GM19324 (cell line): ENCODE results near the gene ANKRD2.

Experiments
- ATAC-seq: cut with Tn5 transposase; IDR thresholded peaks from one replicate; pipeline ENCODE4 v1.9.1; 2021; ENCODE audit warnings: mild to moderate bottlenecking, moderate library complexity; ENCODE audit not compliant: unreplicated experiment, low FRiP score

ANKRD2 gene

DNA sequence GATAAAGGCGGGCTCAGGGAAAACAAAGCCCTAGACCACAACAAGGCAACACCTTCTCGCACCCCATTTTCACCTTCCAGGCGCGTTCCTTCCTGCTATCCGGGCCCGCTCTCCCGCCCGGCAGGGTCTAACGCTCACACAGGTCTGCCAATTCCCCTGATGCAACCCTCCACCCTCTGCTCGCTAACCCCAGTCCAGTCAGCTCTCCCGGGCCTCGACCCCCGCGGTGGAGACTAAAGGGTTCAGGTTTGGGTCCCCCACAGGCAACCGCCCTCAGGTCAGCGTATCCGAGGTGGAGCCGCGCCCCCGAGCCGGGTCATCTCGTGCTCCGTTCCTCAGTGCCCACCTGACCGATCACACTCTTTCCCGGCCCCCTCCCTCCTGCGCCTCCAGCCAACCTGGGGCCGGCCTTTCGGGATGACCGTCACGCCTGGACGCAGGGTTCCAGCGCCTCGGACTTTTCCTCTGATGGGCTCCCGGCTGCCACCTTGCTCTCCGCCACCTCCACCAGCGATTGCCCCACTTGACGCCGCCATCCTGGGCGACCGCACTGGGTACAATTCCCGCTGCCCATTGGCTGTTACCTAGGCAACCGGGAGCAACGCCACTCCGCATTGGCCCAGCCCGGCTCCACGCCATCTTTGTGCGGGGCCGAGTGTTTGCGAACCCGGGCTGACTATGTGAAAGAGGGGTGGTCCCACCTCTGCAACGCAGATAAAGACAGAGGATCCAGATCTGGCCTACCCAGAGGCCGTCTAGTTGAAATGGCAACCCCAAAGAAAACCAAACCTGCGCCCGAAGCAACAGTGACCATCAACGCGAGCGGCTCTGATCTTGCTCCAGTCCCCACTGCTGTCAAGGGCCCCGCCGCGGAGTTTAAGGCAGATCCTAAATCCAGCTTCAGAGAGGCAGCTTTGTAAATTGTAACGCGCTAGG is 60.6 kb downstream of the ANKRD2 start, which contains the start of gene MORN4:
Gene MORN4 (minus strand): TSS at position 552 of the 936 bp plus-strand sequence. CDS start 13,847 bp downstream, outside the sequence.
- peak; percentile 99 for ATAC-seq
